Fibroblast of skin of right quadriceps (primary cell): ENCODE results near the gene STON2.

Source experiments
- DNase-seq: peaks from one replicate; pipeline ENCODE4 v3.0.0-alpha.2; 2013

Gene STON2

DNA sequence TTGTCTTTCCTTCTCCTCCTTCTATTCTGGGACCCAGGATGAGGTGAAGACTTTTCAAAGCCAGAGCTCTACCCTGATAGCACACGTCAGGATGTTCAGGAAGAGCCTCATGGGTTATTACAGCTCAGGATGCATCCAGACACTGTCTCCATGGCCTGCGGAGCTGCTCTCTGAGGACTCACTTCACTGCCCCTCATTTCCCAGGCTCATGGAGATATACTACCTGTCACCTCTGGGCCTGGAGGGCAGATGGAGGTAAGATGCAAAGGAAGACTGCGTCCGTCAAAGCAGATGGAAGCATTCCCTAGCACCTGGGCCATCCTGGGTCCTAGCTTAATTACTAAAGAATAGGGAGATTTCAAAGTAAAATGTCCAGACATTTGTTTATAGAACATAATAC, 32.6 kb downstream of the STON2 start:
- DNase-seq, result no peak

DNA sequence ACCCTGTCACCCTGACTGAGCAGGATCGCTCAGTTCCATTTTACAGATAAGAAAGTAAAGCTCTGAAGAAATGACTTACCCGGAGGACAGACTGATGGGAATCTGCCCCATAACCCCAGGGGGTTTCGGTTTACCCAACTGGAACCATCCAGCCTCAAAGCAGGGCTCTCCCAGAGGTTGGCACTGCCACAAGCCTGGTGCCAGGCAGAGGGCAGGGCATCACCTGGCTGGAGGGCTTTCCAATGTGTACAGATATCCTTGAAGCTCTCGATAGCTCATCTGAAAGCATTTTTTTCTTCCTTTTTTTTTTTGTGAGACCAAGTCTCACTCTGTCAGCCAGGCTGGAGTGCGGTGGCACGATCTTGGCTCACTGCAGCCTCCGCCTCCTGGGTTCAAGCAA, 33.2 kb downstream of the STON2 start:
- no peak for DNase-seq

DNA sequence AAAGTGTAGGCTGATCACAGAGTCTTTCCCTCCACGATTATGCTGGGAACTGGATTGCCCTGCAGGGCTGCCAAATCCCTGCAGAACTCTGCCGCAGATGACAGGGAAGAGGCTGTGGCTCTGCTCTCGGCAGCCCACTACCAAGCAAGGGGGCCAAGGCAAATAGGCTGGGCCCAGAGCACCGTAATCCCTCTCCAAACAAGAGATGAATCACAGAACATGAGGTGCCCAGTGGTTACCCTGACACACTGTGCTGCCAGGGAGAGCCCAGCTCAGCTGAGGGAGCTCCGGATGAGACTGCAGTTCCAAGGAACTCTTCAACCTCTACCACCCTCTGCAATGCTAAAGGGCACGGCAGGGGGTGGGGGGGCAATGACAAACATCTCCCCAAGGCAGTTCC, 33.9 kb downstream of the STON2 start:
- DNase-seq, result no peak

- DNase-seq, result peak; percentile 49
These were observed 36.3 kb downstream of the STON2 start for GRCh38 chr14:81363746-81364378.

GRCh38 chr14:81353691-81354323, 46.3 kb downstream of the STON2 start:
- DNase-seq, result no peak

- DNase-seq, result no peak
These were observed 47.7 kb downstream of the STON2 start for GRCh38 chr14:81352413-81352812.

DNA sequence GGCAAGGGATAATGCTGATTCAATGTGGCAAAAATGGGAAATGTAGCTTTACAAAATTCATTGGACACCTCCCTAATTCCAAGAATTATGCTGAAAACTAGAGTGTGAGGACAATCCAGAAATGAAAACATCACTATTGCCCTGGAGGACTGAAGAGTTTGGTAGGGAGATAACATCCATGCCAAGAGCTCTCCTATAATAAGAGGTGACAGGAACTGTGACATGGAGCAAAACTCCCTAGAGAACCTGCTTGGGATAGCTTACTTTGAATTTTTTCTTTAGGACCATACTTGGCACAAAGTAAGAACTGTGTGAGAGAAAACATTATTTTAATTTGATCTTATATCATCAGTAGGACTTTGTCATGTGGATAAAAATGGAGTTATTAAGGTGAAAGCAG, 48.9 kb downstream of the STON2 start:
- DNase-seq, result no peak

DNA sequence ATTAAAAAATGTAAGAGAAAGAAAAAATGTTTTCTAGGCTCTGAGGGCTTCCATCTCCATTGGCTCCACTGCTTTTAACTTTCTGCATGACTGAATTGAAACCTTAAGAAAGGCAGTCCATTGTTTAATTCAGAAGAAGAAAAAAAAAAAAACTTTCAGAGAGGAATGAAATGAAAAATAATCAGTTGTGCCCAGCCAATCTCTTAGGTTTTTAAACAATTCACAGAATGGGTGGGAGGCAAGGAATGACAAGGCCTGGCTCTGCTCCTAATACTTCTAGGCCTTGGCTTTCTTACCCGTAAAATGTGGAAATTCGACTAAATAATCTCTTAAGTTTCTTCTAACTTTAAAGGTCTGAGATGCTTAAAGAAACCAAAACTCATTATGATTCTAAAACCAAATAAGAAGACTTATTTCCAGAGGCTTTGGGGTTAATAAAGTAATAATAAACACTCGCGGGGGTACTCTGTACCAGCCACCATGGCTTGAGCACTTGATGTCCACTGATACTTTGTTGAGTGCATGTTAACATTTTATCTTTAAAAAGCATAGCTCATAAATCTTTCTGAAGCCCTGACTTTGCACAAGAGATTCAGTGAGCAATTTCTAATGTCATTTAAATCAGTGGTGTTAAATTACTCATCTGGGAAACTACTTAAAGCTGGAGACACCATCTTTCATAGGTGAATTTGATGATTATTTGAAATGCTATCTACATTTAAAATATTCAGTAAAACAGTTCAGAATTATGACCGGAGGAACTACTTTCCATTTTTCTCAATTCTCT, 49.6 kb downstream of the STON2 start:
- DNase-seq, result no peak

GRCh38 chr14:81348061-81348460, 52.1 kb downstream of the STON2 start:
- no peak for DNase-seq

GRCh38 chr14:81345781-81346180, 54.3 kb downstream of the STON2 start:
- DNase-seq, result no peak

GRCh38 chr14:81344481-81345160, 55.5 kb downstream of the STON2 start:
- no peak for DNase-seq

DNA sequence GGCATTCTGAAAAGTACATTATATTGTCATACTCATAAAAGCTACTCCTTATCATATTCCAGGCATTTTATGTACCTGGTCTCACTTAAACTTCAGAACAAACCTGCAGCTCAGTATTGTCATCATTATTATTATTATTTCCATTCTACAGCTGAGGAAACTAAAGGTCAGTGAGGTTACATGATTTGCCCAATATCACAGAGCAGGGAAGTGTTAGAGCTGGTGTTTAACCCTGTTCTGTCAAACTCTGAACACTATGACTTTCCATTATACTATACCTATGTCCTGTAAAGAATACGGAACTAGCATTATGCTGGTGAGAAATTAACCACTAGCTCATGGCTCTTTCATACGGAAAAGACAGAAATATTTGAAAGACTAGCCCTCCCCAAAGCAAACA, 56.4 kb downstream of the STON2 start:
- no peak for DNase-seq

DNA sequence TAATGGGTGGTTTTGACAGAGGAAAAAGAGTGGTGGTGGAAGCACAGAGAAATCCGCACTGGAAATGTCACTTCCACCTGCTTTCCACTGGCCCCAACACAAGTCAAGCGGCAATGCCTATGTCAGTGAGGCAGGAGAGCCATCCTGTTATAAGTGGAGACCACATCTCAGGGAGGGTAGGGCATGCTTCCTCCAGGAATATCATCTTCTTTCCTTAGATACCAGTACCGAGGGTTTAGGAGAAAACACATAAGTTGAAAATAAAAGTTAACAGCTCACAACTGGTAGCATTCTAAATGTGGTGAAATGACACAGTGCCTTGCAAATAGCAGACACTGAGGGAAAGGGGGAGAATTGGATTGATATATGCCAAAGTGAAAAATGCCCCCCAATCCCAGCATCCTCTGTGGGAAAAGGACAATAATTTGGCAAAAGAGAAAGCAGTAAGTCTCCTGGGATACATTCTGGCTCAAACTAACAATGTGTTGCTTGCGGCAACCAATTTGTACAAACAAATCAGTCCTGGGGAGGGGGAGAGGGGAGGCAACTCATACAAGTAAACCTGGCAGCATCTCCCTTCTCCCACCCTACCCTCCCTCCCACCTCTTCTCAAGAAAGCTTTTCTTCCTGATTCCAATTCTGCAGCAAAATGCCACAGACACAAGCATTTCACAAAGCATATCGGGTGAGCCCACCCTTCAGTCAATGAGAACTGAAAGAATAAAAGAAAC, 57.1 kb downstream of the STON2 start:
- DNase-seq, result no peak

DNA sequence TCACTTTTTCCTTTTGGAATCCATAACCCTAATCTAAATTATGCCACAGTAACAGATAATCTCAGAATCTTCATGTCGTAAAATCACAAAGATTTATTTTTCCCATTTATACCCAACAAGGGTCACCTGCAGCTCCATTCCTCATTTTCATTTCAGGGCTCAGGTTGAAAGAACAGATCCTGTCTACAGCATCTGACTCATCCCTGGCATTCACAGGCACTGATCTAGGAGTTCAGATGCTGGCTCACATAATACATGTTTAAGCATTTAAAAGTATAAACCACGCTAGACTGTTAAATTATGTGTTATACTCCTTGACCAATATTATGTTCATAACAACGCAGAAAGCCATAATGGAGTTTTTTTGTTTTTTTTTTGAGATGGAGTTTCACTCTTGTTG, 58.3 kb downstream of the STON2 start:
- no peak for DNase-seq

- no peak for DNase-seq
These were observed 58.8 kb downstream of the STON2 start for GRCh38 chr14:81341370-81341769.

DNA sequence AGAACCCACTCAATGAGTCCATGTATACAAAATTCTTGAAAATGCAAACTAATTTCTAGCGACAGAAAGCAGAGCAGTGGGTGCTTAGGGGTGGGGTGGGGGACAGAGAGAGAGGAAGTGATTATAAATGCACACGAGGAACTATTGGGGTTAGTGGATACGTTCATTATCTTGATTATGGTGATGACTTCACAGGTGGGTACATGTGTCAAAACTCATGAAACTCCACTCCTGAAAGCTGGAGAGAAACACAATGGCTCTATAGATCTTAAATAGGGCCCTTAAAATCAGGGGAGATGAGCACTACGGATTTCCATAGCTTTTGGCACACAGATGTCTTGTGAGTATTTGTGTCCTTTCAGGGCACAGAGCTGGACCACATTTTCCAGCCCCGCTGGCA, 59.9 kb downstream of the STON2 start:
- DNase-seq, result no peak

GRCh38 chr14:81337073-81337472, 63.1 kb downstream of the STON2 start:
- no peak for DNase-seq

DNA sequence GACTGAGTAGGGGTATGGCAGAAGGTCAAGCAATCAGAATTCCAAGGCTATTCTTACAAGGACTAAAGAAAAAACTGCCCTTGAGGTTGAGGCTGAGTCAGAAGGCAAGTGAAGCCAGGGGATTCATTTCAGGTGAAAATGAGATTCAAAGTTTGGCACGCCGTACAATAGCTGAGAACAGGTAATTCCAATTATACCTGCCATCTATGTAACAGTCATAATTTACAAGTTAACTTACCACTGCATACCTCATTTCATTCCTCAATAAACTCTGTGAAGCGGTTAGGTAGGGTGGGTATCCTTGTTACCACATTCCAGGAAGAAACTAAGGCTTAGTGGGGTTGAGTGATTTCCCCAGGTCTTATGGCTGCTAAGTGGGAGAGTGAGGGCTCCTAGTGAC, 64.1 kb downstream of the STON2 start:
- no peak for DNase-seq

DNA sequence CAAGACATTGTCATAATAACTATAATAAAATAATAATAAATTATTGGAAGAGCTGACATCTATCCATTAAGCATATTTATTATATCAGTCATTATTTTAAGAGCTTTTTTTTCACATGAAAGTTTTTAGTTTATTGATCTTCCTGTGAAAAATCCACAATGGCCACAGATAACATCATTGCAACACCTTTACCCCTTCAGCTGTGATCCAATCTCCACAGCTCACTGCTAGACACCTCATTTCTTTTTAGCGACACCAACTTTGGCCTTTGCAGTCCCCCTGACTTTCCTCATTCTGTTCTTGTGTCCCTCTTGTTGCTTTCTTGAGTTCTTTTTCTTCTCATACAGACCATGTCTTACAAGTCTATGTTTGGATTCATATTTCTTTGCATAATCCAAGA, 67.4 kb downstream of the STON2 start:
- no peak for DNase-seq

- no peak for DNase-seq
These were observed 68.7 kb downstream of the STON2 start for GRCh38 chr14:81331229-81332021.

DNA sequence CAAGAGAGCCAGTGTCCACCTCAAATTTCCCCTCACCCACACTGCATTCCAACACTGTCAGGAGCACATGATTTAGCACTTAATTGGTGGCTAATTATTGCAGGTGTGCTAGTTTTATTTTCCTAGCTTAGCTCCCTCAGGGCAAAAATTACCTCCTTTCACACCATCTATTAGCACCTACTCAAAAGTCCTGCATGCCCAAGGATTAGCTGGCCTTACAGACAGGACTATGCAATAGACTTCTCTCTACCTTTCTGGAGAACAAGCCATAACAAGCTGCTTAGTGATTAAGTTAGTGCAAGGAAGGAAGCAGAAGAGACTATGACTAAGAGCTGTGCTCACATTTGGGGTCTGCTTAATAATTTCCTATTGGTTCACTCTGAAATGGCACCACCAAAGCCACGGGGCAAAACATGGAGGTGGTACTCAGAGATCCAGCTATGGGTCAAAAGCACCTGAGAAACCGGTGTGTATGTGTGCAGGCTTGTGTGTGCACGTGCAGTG, 69.5 kb downstream of the STON2 start:
- no peak for DNase-seq
